ENCODE measurements around the gene TBX10. TPM values are rescaled to one million over a fixed set of nuclear protein-coding genes. Genes with fewer than 3 reads are reported as not detected.
A peak's percentile ranks its signal among the peaks of the same experiment; 100 is the strongest.

Gene TBX10
- total RNA-seq, 1 donor from 2014 or later = not detected

DNA sequence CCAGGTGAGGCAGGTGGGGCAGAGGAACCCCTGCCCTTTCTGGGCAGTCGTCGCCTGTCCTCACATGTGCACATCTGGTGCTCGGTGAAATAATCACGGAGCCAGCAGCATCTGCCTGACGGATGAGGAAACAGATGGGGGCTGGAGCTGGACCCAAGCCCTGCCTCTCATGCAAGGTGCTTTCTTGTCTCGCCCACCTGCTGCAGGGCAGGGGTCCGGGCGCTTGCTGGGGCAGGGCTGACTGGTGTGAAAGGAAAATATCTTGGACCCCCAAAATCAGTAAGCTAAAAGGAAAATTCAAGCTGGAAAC, 31.6 kb upstream of the TBX10 start:
- H3K27me3 Mint-ChIP-seq (ENCODE audit: low read depth) = peaks cover 17% of the 10 kb centered on the region
- H3K27ac Mint-ChIP-seq (ENCODE audit: unreplicated experiment) = no peak overlapping the region
- H3K4me1 Mint-ChIP-seq (ENCODE audit: low read depth) = no peaks in the 10 kb centered on the region
- H3K36me3 Mint-ChIP-seq (ENCODE audit: low read depth) = peaks cover 2% of the 10 kb centered on the region
- no peak for TF ChIP-seq CTCF (IDR thresholded peaks at IDR 0.05)
- no peak for DNase-seq (ENCODE audit: low spot score)
- peaks cover 4% of the 10 kb centered on the region for H3K9me3 Mint-ChIP-seq (ENCODE audit: low read depth)
- H3K4me3 Mint-ChIP-seq (ENCODE audit: unreplicated experiment) = no peak overlapping the region

GRCh38 chr11:67670316-67671210, 31.0 kb upstream of the TBX10 start:
- Mint-ChIP-seq H3K27me3 (ENCODE audit: low read depth) (peaks cover 14% of the 10 kb centered on the region), H3K36me3 (ENCODE audit: low read depth) (peaks cover 1% of the 10 kb centered on the region), H3K4me1 (ENCODE audit: low read depth) (no peaks in the 10 kb centered on the region), H3K27ac (ENCODE audit: unreplicated experiment) (no peak overlapping the region), H3K9me3 (ENCODE audit: low read depth) (peaks cover 1% of the 10 kb centered on the region), H3K4me3 (ENCODE audit: unreplicated experiment) (no peak overlapping the region)
- TF ChIP-seq CTCF (IDR thresholded peaks at IDR 0.05) = no peak
- no peak for DNase-seq (ENCODE audit: low spot score)

GRCh38 chr11:67668192-67668551, 28.6 kb upstream of the TBX10 start:
- Mint-ChIP-seq H3K27me3 (ENCODE audit: low read depth) (peaks cover 2% of the 10 kb centered on the region), H3K36me3 (ENCODE audit: low read depth) (no peaks in the 10 kb centered on the region), H3K4me3 (ENCODE audit: unreplicated experiment) (no peak overlapping the region), H3K4me1 (ENCODE audit: low read depth) (no peaks in the 10 kb centered on the region), H3K9me3 (ENCODE audit: low read depth) (no peaks in the 10 kb centered on the region), H3K27ac (ENCODE audit: unreplicated experiment) (no peak overlapping the region)
- no peak for TF ChIP-seq CTCF (IDR thresholded peaks at IDR 0.05)
- peak; percentile 58 for DNase-seq (ENCODE audit: low spot score)

GRCh38 chr11:67667490-67668191, 28.1 kb upstream of the TBX10 start:
- Mint-ChIP-seq H3K27ac (ENCODE audit: unreplicated experiment) (no peak overlapping the region), H3K9me3 (ENCODE audit: low read depth) (no peaks in the 10 kb centered on the region), H3K36me3 (ENCODE audit: low read depth) (no peaks in the 10 kb centered on the region), H3K27me3 (ENCODE audit: low read depth) (peaks cover 5% of the 10 kb centered on the region), H3K4me3 (ENCODE audit: unreplicated experiment) (no peak overlapping the region), H3K4me1 (ENCODE audit: low read depth) (no peaks in the 10 kb centered on the region)
- DNase-seq (ENCODE audit: low spot score) = peak; percentile 77
- no peak for TF ChIP-seq CTCF (IDR thresholded peaks at IDR 0.05)

DNA sequence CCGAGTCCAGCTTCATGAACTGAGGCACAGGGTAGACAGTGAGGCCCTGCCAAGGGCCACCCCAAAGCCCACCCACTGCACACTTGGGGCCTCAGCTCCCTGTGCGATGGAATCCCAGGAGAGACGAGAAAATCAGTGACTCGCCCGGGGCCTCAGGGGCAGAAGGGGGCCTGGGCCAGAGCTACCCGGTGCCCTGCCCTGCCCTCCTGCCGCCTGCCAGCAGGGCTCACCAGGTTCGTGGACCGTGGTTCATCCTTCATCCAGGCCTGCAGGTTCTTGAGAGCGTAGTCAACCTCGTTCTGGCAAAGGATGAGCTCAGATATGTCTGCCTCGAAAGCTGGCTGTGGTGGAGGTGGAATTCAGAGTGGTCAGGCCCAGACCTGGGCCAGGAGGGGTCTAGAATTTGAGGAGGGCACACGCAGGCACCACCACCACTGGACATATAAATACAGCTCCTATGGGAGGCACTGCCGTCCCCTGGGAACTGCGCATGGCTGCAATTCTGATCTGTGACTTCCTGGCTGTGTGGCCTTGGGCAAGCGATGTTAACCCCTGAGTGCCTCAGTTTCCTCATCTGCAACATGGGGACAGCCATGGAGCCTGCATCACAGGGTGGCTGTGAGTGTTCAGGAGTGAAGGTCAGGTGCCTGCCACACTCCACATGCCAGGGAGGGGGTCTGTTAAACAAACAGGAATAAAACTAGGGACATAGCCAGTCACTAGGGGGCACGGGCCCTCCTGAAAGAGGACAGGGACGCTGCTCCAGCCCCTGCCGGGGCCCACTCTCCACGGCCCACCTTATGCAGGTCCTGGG, 27.3 kb upstream of the TBX10 start:
- H3K27me3 Mint-ChIP-seq (ENCODE audit: low read depth) = peaks cover 12% of the 10 kb centered on the region
- peak; percentile 72 for DNase-seq (ENCODE audit: low spot score)
- H3K4me3 Mint-ChIP-seq (ENCODE audit: unreplicated experiment) = no peak overlapping the region
- TF ChIP-seq CTCF (IDR thresholded peaks at IDR 0.05) = no peak
- no peak overlapping the region for H3K27ac Mint-ChIP-seq (ENCODE audit: unreplicated experiment)
- H3K9me3 Mint-ChIP-seq (ENCODE audit: low read depth) = no peaks in the 10 kb centered on the region
- H3K36me3 Mint-ChIP-seq (ENCODE audit: low read depth) = no peaks in the 10 kb centered on the region
- H3K4me1 Mint-ChIP-seq (ENCODE audit: low read depth) = no peaks in the 10 kb centered on the region
